LNCaP clone FGC (cell line): ENCODE data around the gene CTCFL.
A peak's percentile ranks its signal among the peaks of the same experiment; 100 is the strongest.

Experiments used
- DNase-seq: peaks from one replicate; pipeline ENCODE4 v3.0.0-alpha.2; 2011; ENCODE audit warnings: low read depth
- H3K4me3 ChIP-seq: 2 replicates; pipeline ENCODE4 v1.5.1; 2011; ENCODE audit warnings: mild to moderate bottlenecking, low read depth, low read length, control low read depth
- TF ChIP-seq, protein P1 (sequence below): IDR thresholded peaks from 2 replicates; pipeline ENCODE4 v1.5.1; 2012; ENCODE audit warnings: mild to moderate bottlenecking; ENCODE audit not compliant: control insufficient read depth, insufficient read depth; ENCODE audit errors: extremely low read depth

Gene CTCFL

DNA sequence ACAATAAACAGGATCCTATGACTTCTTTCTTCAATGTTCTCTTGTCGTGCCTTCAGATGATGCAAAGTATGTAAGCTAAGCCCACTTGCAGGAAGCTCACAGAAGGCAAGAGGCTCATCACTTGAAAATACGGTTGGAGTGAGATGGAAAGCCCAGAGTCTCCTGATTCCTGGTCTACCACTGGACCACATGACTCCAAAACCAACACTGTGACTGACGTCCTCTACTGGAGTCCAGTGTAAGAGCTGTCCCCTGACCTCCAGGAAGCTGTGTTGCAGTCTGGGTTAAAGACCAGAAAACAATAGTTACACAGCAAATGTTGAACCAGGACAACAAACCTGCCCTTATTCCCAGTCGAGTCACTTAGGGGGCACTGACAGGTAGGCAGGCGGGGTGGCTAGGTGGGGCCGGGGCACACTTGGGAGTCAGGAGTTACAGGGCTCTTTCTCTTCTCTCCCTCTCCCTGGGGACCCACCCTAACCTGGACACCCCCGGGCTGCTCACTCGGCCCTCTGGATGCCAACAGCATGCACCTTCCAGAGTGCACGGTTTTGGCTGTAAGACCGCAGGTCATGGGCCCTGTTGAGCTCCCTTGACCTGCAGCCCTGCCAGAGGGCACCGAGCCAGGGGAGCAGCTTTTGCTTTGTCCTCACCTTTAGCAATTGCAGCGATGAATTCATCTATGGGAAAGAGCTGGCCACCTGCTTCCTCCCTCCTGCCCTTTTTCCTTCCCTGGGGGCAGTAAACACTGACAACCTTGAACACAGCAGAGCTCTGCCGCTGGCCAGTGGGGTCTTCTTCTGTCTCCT, 43.4 kb upstream of the CTCFL start:
- TF ChIP-seq, protein P1, sequence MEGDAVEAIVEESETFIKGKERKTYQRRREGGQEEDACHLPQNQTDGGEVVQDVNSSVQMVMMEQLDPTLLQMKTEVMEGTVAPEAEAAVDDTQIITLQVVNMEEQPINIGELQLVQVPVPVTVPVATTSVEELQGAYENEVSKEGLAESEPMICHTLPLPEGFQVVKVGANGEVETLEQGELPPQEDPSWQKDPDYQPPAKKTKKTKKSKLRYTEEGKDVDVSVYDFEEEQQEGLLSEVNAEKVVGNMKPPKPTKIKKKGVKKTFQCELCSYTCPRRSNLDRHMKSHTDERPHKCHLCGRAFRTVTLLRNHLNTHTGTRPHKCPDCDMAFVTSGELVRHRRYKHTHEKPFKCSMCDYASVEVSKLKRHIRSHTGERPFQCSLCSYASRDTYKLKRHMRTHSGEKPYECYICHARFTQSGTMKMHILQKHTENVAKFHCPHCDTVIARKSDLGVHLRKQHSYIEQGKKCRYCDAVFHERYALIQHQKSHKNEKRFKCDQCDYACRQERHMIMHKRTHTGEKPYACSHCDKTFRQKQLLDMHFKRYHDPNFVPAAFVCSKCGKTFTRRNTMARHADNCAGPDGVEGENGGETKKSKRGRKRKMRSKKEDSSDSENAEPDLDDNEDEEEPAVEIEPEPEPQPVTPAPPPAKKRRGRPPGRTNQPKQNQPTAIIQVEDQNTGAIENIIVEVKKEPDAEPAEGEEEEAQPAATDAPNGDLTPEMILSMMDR, result no peak
- no peak overlapping the region for H3K4me3 ChIP-seq
- no peak for DNase-seq

- no peak overlapping the region for H3K4me3 ChIP-seq
- TF ChIP-seq, protein P1, result no peak
- DNase-seq, result no peak
Measured at GRCh38 chr20:57567471-57568079, 42.6 kb upstream of the CTCFL start.

DNA sequence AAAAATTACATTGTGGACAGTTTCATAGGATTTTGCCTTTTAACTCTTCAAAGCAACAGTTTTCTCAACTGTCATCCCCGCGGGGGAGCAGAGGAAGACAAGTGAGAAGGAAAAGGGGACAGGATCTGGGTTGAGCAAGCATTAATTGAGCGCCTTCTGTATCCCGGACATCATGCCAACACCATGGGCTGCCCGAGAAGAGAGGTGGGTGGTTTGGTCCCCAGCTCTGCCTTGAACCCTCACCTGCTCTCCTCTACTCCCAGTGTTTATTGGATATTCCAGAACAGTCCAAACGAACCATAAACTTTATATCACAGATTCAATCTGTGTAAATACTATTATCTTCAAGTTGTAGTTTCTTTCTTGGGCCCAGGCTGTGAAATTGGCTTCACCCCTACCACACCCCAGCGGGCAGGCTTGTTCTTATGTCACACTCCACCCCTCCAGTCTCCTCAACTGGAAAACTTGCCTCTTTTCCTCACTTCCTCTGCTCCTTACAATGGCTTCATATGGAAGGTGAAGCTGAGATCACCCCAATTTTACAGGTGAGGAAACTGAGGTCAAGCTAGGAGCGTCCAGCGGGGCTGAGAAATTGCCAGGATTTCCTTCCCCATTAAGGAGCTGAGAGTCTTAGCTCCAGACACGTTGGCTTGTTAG, 42.0 kb upstream of the CTCFL start:
- TF ChIP-seq, protein P1, result no peak
- H3K4me3 ChIP-seq, result no peak overlapping the region
- DNase-seq, result no peak

DNA sequence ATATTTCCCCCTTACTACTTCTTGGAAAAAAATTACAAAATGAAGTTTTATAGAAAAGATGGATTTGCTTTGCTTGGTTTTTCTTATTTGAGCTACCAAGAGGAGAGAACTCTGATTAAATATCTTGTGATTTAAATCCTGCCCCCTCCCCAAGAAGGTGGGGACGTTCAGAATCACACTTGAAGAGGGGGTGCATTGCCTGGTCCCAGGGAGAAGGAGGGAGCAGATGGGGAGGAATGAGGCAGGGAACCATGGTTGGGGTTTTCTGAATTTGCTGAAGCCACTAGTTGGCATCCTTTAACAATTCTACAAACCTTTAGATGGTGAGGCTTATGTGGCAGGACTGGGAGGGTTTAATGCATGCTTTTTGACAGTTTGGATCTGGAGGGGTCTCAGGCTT, 41.5 kb upstream of the CTCFL start:
- no peak overlapping the region for H3K4me3 ChIP-seq
- TF ChIP-seq, protein P1, result 0 out of 2 replicates have a peak, but pooled peaks have one; percentile 5
- no peak for DNase-seq

DNA sequence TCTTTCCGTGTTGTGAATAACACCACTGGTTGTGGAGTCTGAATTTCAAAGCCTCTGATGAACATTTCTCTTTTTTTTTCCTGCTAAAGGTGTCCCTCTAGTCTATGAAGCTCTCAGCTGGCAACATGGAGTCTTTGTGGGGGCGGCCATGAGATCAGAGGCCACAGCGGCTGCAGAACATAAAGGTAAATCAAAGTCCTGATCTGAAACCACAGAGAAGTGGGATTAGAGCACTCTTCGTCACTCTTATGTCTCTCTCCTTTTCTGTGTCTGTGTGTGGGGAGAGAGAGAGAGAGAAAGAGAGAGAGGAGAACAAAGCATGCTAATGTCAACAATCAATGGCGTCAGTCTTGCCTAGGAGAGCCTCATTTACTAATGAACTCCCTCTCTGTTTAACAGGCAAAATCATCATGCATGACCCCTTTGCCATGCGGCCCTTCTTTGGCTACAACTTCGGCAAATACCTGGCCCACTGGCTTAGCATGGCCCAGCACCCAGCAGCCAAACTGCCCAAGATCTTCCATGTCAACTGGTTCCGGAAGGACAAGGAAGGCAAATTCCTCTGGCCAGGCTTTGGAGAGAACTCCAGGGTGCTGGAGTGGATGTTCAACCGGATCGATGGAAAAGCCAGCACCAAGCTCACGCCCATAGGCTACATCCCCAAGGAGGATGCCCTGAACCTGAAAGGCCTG, 40.2 kb upstream of the CTCFL start:
- no peak for DNase-seq
- TF ChIP-seq, protein P1, result no peak
- no peak overlapping the region for H3K4me3 ChIP-seq

DNA sequence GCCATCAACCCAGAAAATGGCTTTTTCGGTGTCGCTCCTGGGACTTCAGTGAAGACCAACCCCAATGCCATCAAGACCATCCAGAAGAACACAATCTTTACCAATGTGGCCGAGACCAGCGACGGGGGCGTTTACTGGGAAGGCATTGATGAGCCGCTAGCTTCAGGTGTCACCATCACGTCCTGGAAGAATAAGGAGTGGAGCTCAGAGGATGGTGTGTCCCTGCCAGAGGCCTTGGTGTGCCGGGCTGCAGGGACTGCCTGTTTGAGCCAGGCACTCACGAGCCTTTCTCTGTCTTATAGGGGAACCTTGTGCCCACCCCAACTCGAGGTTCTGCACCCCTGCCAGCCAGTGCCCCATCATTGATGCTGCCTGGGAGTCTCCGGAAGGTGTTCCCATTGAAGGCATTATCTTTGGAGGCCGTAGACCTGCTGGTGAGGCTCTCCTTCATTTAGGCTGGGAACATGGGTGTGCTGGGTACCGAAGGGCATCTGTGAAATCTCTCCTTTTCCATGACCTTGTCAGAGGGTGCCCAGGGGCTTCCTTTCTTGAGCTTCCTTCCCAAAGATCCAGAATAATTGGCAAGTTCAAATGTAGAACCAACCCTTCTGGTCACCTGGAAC, 39.4 kb upstream of the CTCFL start:
- no peak for DNase-seq
- H3K4me3 ChIP-seq, result no peak overlapping the region
- TF ChIP-seq, protein P1, result no peak
